Measurements from ENCODE around the gene TRABD2A.

Gene TRABD2A

DNA sequence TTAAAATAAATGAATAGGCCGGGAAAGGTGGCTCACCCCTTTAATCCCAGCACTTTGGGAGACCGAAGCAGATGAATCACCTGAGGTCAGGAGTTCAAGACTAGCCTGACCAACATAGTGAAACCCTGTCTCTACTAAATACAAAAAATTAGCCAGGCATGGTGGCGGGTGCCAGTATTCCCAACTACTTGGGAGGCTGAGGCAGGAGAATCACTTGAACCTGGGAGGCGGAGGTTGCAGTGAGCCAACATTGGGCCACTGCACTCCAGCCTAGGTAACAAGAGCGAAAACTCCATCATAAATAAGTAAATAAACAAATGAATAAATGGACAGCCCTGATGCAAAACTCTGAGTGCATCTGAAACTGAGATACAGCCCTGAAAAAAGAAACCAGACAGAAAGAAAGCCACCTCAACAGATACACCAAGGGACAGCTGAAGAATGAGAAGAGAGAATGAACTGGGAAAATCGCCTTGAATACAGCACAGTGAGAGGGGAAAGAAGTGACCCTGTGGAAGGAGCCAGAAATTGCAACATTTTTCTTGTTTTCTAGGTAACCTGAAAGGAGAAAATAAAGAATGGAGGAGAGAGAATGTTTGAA lies 64.4 kb downstream of the TRABD2A start:
- no peak for DNase-seq (ENCODE audit: low spot score)

DNA sequence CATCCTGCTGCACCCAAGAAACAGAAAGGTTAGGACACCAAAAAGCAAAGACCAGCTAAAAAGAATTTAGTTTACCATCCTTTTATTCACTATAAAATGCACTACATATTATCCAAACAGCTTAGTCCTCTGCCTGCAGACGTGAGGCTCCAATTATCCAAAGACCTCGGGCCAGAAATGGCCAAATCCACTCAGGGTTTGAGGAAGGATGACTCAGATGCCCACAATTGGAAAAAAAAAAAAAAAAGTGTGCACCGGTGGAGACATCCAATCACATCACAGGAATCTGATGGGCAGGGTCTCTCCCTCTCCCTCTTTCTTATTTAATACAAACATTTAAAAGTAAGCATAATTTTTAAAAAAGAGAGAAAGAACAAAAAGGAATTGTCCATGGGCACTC lies 65.7 kb downstream of the TRABD2A start:
- peak; percentile 47 for DNase-seq (ENCODE audit: low spot score)

DNA sequence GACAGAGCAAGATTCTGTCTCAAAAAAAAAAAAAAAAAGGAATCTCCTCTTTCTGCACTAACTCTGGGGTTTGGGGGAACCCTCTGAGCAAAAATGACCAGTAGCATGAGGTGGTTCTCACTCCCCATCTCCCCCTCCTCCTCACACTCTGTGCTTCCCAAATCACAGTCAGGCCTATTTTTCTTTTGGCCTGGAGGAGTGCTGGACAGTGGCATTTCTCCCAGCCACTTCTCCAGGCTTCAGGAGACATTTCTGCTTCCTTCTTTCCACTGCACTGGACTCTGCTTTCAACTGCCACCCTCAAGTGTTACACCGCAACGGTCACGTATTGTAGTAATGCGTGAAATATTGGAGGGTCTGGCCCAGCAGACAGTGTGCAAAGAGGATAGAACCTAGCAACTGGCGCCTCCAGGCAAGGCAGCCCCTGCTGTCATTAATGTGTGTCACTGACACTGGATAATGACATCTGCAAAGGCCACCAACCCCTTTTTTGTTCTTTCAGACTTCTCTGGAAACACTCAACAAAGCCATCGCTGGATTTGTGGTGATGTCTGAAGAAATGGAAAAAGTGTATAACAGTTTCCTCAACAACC lies 68.9 kb downstream of the TRABD2A start:
- DNase-seq (ENCODE audit: low spot score): no peak

DNA sequence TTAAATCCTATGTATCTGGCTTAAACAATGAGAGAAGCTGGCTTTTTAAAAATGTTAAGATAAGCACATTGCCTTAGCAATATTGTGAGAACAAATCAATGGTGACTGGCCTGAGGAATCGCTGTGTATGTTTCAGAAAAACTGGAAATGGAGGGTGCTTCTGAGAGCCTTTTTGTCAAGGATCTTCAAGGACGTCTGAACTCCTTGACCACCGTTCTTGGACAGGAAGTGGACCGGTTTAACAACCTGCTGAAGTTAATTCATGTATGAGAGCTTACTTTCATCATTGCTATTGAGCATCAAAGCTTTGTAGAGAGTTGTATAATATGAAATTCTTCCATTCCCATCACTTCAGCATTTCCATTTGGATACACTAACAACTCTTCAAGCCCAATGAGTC lies 72.6 kb downstream of the TRABD2A start:
- no peak for DNase-seq (ENCODE audit: low spot score)

DNA sequence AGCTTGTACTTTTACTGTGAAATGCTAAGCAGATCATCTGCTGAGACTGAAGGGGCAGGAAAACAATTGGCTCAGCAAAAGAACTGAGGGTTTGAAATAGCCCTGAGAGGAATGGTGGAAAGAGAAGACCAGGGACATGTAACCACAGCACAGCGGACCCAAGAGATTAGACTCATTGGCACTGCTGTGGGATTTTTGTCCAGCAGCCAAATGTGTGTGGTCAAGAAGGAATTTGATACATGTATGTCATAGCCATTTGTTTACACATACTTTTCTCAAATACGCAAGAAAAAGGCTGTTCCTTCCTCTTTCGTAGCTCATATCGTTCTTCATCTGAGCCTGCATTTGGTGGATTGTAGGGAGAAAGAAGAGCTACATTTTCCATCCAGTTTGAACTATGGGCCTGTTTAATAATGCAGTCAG lies 73.8 kb downstream of the TRABD2A start:
- peak; percentile 89 for DNase-seq (ENCODE audit: low spot score)

DNA sequence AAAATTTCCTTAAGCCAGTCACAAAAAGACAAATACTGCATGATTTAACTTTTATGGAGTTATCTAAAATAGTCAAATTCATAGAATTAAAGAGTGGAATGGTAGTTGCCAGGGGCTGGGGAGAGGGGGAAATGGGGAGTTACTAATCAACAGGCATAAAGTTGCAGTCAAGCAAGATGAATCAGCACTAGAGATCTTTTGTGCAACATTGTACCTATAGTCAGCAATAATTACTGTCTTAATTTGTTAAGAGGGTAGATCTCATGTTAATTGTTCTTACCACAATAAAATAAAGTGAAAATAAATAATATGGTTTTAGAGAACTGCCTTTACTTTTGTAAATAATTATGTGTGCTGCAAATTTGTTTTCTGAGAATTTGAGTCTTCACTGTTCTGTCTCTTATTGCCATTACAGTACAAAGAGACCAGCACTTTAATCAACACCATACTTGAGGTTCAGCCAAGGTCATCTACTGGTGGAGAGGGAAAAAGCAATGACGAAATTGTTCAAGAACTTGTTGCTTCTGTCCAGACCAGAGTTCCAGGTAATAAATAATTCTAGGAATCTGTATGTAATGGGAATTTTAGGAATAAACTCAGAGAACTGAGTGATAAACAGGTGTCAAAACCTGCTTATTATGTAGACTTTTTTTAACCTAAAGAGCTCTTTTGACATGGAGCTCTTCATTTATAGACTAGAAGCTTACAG lies 75.5 kb downstream of the TRABD2A start:
- peak; percentile 27 for DNase-seq (ENCODE audit: low spot score)

DNA sequence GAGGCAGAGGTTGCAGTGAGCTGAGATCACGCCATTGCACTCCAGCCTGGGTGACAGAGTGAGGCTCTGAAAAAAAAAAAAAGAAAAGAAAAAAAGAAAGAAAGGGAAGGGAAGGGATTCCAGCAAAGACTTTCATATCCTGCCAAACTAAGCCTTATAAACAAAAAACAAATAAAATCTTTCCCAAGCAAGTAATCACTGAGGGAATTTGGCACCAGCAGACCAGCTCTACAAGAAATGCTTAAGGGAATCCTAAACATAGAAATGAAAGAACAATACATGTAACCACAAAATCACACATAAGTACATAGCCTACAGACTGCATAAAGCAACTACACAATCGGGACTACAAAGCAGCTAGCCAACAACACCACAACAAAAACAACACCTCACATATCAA lies 79.1 kb downstream of the TRABD2A start:
- no peak for DNase-seq (ENCODE audit: low spot score)

DNA sequence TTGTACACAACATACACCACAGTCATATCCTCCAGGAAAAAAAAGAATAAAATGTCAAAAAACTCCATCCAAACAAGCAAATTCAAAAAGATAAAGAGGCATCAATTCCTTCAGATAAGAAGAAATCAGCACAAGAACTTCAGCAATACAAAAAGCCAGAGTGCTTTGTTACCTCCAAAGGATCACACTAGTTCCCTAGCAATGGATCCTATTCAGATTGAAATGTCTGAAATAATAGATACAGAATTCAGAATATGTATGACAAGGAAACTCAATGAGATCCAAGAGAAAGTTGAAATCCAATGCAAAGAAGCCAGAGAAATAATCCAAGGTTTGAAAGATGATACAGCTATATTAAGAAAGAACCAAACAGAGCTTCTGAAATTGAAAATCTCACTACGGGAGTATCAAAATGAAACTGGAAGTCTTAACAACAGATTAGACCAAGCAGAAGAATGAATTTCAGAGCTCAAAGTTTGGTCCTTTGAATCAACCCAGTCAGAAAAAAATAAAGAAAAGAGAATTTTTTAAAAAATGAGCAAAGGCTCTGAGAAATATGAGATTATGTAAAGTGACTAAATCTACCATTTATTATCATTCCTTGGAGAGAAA lies 80.6 kb downstream of the TRABD2A start:
- no peak for DNase-seq (ENCODE audit: low spot score)

DNA sequence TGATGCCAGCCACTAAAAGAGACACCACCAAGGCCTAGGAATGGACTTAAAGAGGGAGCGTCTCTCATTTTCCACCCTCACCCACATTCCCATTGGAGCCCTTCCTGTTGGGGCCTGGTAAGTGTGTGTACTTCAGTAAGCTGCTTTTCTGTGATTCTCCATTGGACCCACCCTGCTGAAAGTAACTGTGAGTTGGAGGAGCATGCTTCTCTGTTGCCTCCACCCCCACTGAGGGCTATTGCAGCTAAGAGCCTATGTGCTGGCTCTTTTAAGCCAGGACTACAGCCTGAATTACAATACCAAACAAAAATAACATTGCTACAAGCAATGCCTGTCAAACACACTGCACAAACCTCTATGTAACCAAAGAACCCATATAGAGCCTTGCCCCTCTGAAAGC lies 81.1 kb downstream of the TRABD2A start:
- no peak for DNase-seq (ENCODE audit: low spot score)

DNA sequence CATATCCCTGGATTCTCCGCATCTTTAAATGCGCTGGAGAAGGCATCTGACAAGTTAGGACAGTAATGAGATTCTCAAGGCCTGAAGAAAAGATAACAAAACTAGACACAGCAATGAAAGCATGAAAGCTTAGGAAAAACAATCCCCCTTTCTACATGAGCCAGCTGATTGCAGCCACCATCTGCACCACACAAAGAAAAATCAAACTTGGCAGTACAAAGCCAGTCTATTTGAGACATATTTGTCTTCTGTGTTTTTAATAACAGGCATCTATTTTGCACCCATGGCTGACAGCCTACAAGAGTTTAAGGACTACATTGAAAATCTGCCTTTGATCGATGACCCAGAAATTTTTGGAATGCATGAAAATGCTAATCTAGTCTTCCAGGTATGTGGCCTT lies 83.6 kb downstream of the TRABD2A start:
- DNase-seq (ENCODE audit: low spot score): no peak

DNA sequence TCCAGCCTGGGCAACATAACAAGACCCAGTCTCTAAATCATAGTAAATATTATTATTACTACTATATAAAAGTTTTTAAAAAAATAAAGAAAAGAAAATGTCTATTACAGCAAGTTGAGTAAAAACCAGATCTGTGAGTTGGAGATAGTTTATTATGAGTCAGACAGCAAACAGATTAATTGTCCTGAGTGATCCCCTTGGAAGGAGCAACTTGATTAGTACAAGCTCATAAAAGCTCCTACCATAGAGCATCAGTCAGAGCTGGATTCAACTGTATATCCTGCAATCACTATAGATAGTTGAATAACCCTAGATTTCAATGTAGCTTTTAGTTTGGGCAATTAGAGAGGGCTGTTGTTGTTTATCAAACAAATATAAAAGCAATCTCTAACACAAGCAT lies 84.1 kb downstream of the TRABD2A start:
- no peak for DNase-seq (ENCODE audit: low spot score)

DNA sequence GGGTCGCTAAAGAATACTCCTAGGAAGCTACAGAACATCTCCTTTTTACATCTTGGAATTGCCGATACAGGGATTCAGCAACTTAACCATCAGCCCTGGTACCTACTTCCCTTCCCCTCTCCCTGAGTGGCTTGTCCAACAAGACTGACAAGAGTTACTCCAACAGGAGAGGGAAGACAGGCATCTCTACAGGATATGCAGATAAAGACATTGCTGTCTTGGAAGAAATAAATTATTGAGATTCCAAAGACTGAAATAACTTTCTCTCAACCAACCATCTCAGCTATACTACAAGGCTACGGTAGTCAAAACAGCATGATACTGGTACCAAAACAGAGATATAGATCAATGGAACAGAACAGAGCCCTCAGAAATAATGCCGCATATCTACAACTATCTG lies 87.2 kb downstream of the TRABD2A start:
- DNase-seq (ENCODE audit: low spot score): no peak

DNA sequence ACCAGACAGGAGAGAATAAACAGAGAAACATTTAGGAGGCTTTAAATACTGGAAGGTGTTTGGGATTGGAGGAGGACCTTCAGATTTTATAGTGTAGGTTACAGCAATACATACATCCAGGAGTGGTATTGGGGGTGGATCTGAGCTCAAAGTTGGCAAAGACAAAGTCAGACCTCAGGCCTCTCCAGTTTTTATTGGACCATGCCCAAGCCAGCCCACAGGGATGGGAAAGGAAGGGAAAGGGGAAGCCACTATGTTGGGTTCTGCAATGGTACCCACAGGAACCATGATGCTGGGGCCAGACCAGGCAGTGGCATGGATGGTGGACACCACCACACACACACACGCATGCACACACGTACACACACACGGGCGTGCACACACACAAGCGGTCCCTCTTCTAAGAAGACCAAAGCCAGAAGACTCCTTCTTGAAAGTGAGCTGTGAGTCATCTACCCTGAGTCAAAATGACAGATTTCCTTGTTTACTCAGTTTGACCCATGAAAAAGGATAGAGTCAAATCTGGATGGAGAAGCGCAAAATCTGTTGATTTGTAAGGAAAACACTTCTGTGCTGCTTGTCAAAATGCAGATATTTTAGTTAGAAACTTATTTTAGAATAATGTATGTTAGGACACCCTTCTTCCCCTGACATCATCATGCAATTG lies 87.9 kb downstream of the TRABD2A start:
- no peak for DNase-seq (ENCODE audit: low spot score)

DNA sequence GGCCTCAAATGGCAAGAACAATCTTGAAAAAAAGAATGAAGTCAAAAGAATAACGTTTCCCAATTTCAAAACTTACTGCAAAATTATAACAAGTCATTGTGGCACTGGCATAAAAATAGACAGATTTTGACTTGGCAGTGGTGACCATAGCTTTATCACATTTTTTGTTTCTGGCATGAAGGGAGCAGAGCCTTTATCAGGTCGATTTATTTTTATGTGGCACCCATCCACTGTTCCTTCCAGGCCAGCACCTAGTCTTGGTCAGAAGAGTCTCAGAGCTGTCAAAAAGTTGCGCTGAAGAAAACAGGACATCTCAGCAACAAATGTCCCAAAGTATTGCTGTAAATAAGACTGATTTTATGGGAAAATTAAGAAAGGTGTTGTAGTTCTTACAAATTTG lies 92.4 kb downstream of the TRABD2A start:
- DNase-seq (ENCODE audit: low spot score): no peak

DNA sequence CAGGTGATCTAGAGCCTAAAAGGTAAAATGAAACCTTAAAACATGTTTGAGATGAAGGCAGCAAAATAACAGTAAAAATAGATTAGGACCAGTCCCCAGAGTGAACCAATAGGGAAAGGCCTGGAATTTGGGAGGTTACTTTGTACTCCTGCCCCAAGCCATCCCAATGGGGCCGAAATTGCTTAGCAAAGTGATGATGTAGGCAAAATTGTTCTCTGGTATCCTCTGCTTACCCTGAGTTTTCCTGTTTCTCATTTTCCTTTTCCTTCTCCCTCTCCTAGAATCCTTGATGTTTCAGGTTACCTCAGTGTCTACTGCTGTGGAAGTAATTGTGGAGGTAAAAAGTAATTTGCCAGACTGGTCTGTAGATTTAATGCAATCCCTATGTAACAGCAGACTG lies 92.9 kb downstream of the TRABD2A start:
- DNase-seq (ENCODE audit: low spot score): no peak

DNA sequence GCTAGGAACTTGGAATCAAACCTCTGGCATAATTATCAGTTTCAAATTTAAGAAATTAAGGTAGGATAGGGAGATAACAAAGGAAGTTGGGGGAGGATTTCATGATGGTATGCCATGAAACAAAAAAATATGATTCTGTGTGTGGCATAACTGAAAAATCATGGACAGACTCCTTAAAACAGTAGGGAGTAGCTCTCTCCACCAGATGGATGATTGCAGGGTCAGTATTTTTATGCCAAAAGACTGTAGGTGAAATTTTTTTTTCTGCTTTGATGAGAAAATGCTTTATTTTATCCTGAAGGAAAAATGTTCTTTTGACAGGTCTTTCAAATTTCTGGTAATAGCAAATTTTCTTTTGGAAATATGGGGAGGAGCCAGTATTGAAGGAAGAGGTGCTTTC lies 94.3 kb downstream of the TRABD2A start:
- DNase-seq (ENCODE audit: low spot score): no peak

DNA sequence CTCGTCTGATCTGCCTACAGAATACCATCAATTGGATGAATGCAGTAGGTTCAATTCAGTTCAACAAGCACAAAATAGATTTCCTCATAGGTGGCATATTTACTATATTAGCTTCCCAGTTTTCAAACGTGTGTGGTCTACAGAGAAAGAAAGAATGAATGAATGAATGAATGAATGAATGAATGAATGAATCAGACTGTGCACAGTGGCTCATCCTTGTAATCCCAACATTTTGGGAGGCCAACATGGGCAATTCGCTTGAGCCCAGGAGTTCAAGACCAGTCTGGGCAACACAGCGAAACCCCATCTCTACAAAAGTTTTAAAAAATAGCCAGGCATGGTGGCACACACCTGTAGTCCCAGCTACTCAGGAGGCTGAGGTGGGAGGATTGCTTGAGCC lies 94.9 kb downstream of the TRABD2A start:
- DNase-seq (ENCODE audit: low spot score): no peak

DNA sequence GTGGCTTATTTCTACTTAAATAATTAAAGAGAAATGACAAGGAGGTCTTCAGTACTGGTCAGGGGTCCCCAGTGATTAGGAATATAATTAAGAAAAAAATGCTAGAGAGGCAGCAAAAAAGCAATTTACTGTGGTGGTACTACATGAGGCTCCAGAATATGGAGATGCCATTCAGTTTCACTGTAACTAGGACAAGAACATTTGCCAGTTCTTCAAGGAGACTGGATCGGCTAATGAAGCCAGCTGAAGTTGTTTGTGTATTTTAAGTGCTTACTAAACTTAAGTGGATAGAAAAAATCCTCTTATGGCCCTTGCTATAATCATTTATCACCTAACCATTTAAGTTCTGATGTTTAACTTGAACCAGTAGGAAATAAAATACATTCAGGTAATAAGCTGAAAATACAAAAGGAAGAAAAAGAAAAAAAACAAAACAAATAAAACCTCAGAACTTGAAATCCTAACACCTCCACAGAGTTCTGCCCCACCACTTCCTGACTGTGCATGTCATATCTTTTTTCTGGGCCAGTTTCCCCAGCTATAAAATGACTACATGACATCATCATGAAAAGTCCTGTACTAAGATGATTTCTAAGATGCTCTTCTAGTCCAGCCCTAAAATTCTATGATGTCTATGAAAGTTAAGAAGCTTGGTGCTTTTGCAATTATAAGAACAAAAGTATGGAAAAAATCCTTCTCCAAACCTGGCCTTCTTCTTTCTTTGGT lies 98.0 kb downstream of the TRABD2A start:
- no peak for DNase-seq (ENCODE audit: low spot score)

DNA sequence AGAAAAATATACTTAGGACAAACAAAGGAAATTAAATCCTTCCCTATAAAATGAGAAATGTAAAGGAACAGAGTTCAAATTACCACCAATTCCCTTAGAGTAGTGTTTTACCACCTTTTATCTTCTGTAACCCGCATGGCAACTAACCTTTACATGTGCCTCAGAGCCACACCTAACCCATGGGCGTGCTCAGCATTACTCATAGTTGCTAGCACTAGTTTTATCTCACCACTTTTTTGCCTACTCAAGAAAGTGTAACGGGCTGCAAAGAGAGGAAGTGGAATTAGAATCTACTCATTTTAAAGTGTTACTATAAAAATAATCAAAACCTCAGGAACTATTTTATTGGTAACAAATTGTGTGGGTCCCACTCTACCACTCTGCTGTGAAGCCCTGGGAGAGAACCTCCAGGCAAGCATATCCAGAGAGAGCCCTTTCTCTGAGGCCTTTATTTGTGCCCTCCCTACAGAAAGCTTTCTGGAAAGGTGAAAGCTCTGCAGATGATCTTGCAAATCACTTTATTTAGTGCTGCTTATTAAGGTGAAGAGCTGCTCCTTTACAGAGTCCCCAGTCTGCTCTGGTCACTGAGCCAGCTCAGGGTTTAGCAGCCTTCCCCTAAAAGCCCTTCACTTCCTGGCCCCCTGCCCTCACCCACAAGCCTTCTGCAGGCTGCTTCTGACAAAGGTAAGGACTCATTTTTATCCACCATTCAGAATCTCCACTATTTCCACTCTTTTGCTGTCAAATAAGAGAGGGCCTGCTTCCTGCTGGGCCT lies 98.8 kb downstream of the TRABD2A start:
- DNase-seq (ENCODE audit: low spot score): no peak

DNA sequence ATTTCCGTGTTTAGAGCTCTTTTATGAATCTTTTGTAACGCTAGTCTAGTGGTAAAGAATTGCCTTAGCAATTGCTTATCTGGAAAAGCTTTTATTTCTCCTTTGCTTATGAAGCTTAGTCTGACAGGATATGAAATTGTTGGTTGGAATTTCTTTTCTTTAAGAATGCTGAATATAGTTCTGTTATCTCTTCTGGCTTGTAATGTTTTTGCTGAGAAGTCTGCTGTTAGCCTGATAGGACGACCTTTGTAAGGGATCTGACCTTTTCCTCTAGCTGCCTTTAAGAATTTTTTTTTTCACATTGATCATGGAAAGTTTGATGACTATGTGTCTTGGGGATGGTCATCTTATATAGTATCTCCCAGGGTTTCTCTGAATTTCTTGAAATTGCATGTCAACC lies 101.1 kb downstream of the TRABD2A start:
- DNase-seq (ENCODE audit: low spot score): no peak
